Measurements from ENCODE around the gene SALL1.

DNA sequence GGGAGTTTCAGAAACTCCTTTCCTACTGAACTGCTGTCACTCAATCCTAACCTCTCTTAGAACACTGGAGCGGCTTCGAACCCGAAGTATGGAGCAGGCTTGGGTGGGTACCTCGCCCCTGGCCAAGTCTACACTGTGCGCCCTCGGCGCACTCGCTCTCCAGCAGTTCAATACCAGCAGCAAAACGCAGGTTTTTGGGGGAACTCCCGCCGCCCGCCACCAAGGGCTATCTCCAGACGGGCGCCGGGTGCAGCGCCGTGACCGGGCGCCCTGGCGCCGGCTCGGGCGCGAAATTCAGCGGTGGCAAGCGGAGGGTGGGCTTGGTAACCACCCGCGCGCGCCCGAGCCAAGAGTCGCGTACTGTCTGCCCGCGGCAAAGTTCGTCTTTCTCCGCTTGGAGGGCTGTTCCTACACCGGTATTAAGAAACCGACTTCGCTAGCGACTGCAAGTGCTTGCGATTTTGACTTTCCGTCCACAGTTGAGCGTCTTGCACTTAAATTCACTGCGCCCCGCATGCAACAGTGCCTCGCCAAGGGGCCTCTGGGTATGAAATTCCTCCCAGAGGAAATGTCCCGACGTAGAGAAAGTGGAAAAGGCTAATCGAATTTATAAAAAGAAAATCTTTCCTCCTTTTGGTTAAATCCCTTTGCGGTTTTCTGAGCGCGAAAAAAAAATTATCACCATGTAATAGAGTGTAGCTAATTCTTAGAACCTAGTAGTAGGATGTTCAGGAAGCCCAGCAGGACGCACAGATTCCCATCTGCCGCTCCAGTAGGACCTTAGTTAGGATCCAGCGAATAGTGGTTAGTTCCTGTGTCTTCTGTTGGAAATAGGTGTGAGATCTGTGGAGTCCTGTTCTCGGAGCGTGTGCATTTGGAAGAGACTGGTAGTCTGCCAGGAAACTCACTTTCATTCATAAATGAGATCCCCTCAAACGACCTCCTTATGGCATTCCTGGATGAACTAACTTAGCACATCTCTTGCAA is 5.0 kb upstream of the SALL1 start:
- TF ChIP-seq, protein P1, sequence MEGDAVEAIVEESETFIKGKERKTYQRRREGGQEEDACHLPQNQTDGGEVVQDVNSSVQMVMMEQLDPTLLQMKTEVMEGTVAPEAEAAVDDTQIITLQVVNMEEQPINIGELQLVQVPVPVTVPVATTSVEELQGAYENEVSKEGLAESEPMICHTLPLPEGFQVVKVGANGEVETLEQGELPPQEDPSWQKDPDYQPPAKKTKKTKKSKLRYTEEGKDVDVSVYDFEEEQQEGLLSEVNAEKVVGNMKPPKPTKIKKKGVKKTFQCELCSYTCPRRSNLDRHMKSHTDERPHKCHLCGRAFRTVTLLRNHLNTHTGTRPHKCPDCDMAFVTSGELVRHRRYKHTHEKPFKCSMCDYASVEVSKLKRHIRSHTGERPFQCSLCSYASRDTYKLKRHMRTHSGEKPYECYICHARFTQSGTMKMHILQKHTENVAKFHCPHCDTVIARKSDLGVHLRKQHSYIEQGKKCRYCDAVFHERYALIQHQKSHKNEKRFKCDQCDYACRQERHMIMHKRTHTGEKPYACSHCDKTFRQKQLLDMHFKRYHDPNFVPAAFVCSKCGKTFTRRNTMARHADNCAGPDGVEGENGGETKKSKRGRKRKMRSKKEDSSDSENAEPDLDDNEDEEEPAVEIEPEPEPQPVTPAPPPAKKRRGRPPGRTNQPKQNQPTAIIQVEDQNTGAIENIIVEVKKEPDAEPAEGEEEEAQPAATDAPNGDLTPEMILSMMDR (IDR thresholded peaks at IDR 0.05; ENCODE audit: low read length), result no peak
- TF ChIP-seq EZH2 (optimal IDR thresholded peaks at IDR 0.05; ENCODE audit: low read depth, low read length), result no peak

Measured in MM.1S (cell line).